Hepatic stellate cell (primary cell): ENCODE data around the gene DHPS.

Experiments
- DNase-seq: peaks from one replicate; pipeline ENCODE4 v3.0.0; 2011; ENCODE audit warnings: low spot score

Gene DHPS

DNA sequence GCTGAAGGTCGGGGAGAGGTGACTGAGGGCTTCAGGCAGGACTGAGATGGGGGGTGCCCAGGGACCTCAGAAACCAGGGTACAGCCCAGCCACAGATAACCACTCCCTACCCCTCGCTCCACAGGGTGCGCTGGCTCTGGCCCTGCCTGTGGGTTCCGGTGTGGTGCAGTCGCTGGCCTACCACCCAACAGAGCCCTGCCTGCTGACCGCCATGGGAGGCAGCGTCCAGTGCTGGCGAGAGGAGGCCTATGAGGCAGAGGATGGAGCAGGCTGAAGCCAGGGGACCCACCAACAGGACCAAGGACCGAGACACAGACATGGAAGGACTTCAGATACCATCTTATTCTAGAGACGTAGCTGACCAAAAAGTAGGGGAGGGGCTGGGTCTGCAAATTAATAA, 6.3 kb downstream of the DHPS start:
- DNase-seq = no peak

DNA sequence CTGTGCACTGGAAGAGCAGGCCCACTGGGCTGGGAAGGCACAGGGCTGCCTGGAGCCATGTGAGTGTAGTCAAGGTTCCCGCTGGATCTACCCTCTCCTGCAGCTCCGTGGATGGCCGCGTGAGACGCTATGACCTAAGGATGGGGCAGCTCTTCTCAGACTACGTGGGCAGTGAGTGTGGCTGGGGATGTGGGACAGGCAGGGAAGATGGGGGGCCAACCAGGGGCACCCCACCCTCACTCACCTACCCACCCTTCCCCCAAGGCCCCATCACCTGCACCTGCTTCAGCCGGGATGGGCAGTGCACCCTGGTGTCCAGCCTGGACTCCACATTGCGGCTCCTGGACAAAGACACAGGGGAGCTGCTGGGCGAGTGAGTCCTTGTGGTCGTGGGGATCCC, 8.9 kb downstream of the DHPS start:
- no peak for DNase-seq

DNA sequence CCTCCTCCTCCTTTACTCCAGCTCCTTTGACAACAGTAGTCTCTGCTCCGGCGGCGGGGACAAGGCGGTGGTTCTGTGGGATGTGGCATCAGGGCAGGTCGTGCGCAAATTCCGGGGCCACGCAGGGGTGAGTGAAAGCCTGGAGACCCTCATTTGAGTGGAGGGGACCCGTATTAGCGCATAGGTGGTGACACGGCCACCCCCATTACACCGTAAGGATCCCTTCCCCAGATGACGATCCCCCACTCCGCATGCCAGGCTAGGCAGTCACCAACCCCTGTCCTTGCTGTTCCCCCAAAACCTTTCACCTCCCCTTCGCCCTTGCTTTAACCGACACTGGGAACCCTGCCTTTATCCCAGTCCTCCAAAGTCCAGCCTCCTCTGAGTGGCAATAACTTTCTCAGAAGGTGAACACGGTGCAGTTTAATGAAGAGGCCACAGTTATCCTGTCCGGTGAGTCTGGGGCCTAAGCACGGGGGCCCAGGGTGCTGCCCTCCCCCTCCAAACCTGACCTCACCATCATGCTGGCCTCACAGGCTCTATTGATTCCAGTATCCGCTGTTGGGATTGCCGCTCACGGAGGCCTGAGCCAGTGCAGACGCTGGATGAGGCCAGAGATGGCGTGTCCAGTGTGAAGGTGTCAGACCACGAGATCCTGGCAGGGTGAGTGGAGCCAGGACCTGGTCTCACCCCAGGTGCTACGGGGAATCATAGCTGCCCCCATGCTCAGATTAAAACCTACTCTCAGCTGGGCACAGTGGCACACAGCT, 11.3 kb downstream of the DHPS start:
- no peak for DNase-seq

DNA sequence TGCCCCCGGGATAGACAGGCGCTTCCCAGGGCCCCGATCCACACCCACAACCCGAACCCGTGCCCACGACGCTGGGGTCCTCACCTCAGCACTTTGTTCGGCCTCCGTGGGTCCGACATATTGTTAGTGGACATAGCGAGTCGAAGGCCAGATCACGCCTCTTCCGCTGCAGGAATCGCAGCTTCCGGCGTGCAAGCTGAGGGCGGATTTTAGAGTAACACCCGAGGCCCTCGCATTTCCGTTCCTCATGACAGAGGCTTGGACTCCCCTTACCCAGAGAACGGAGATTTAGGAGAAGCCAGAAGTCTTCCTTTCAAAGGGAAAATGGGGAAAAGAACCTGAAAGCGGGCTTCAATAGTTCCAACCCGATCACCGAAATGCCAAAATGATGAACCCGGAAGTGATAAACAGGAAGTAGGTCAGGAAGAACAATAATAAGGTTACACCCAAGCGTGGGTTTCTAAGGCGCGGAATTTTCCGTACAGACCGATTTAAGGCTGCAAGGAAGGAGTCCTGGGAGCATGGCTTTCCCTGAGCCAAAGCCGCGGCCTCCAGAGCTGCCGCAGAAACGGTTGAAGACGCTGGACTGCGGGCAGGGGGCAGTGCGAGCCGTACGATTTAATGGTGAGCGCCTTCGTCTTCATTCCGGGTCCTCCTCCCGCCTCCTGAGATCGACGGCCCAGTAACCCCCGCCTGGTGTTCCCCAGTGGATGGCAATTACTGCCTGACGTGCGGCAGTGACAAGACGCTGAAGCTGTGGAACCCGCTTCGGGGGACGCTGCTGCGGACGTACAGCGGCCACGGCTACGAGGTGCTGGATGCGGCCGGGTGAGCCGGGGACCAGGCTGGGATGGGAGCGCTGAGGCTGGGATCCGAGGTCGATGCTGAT, 12.2 kb downstream of the DHPS start:
- DNase-seq = peak; percentile 90

DNA sequence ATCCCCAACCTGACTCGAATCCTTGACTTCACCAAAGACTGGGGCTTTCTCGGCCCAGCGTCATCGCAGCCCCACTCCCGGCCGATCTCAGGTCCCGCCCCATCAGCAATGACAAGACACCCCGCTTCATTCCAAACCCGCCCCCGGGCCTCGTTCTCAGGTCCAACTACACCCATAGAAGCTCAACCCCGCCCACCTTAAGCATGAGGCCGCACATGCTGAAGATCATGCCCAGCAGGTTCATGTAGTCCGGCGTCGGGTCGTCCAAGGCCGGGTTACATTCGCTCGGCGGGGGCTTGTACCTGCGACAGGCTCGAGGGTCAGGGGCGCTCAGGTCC, 12.8 kb downstream of the DHPS start:
- DNase-seq = peak; percentile 68

DNA sequence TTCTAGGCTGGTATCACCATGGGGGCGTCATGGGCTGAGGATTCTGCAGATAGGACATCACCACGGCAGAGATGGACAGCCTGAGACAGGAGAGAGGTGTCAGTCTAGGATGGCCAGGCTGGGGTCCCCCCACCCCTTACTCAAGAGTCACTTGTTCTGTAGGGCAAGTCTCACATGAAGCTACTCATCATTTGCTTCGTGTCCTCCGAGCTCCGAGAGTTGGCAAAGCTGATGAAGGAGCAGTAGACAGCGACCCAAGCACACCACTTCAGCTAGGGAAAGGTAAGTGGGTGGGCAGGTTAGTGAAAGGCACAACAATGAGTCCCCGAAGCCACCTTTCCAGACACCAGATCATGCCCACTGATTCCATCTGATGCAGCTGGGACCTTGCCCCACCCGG, 13.3 kb downstream of the DHPS start:
- DNase-seq = no peak

DNA sequence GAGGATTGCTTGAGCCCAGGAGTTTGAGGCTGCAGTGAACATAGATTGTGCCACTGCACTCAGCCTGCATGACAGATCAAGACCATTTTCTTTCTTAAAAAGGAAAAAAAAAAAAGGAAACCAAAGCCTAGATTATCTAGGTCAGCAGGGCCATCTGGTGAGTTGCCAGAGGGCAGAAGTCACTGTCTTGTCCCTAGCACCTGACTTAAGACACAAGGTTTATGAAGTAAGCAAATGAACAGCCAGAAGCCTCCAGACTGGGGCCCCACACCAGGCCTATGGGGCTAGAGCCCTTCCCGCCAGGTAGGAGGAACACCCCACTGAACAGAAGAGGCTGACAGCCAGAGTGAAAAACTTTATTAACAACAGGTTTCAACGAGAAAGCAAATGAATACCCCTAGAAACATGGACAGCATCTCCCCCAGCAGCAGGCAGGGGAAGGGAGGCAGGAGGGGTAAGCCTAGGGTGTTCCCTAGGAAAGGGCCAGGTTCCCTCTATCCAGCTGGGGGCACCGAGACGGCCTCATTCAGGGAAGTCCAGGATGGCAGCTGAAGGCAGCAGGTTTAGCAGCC, 13.9 kb downstream of the DHPS start:
- no peak for DNase-seq

DNA sequence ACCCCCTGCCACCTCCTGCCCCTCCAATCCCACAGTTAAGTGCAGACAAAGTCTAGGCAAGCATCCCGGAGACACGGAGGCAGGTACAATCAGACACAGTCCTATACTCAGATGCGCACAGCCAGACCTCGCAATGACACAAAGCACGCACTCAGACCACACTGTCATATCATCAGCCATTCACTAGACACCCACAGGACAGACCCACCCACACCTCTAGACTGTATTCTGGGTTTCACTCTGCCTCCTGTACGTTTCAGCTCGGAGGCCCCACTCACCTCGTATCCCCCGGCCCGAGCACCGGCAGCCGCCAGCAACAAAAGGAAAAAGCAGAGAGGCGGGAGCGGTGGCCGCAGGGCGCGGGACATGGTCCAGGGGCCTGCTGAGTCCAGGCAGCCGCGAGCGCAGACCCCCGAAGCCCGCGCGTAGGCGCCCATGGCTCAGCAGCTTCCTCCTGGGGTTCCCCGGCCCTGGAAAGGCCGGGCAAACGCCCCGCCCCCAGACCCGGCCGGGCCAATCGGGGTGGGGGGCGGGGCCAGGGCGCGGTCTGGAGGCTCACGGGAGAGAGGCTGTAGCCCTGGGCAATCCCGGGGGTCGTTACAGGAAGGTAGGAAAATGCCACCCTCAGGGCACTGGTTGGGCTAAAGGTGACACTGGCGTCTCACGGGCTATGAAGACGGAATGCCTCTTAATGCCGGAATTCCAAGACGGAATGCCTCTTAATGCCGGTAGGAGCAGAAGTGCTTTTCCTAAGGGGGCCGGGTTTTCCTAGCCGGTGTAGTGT, 15.2 kb downstream of the DHPS start, which contains the start of the genes MAN2B1 and WDR83:
Gene MAN2B1 (minus strand): TSS at position 478 of the 784 bp plus-strand sequence. CDS start 41 bp downstream, at position 437.
Gene WDR83 (plus strand): TSS at position 543 of the 784 bp plus-strand sequence. CDS start 2,984 bp downstream, outside the sequence.
- peak; percentile 98 for DNase-seq

DNA sequence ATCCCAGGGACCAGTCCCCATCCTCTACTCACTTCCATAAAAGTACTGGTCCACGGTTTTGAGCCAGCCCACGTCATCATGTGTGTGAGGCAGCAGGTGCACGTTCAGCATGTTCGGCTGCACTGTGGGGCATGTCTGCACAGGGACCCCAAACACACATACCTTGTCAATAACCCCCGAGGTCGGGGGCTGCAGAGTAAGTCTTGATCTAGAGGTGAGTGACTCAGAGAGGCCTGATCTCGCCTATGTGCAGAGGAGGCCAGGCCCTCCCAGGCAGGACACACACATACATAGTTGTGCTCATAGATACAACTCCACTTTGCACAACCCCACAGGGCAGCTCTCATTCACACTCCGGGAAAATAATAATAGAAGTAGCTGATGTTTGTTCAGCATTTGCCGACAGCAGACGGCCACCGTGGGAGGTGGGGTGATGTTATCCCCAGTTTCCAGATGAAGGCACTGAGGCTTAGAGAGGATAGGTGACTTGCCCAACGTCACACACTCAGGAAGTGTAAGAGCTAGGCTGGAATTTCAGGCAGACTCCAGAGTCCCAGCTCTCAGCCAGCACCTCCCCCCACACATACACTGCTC, 15.9 kb downstream of the DHPS start:
- DNase-seq = no peak

DNA sequence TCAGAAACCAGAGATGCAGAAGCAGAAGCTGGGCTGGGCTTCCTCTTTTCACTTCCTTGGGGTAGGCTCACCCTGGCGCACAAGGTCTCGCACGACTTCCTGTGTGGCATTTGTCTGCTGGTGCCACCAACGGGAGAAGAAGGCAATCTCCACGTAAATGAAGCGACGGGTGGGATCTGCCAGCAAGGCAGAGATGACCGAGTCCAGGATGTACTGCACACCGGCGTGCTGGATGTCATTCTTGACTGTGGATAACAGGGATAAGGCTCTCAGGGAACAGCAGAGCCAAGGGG, 16.5 kb downstream of the DHPS start:
- no peak for DNase-seq

DNA sequence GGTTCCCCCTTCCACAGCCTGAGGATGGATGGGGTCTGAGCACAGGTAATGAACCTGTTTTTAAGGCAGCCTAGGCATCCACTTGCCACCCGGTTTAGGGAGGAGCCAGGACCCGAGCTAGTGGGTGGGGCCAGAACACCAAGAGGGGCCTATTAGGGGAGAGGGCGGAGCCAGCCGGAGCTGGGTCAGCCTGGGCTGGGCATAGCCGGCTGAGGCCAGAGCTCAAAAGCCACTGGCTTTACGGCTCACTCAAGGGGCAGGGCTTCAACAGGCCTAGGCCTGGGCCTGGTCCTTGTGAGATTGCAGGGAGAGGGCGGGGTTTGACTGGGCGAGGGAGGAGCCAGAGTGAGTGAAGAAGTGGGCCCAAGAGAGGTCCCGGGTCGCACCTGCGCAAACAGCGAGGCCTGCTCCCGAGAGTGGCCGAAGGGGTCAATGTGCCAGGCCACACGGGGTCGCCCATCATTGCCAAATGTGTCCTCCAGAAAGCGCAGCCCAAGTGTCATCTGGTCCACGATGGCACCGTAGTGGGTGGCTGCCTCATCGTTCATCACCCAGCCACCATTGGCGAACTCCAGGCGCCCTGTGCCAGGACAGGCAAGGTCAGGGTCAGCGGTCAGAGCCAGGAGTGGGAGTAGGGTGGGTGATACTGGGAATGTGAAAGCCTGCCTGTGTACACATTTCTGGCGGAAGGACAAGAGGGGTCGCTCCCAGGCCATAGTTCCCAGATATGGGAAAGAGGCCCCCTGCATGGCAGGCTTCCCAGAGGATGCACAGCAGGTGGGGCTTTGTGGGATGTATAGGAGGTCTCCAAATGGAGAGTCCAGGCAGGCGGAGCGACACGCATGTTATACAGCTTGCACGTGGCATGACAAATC, 17.0 kb downstream of the DHPS start:
- DNase-seq = no peak

DNA sequence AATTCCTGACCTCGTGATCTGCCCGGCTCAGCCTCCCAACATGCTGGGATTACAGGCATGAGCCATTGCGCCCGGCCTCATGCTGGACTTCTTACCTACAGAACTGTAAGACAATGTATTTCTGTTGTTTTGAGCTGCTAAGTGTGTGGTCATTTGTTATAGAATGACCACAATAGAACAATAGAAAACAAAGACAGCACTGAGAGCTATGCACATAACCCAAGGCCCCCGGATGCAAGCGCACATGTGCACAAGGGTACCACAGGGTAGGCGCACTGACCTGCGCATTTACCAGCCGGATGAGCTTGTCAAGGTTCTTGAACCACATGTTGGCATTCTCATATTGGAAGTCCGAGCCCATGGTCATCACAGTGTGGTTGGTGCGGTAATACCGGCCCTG, 20.7 kb downstream of the DHPS start:
- no peak for DNase-seq

DNA sequence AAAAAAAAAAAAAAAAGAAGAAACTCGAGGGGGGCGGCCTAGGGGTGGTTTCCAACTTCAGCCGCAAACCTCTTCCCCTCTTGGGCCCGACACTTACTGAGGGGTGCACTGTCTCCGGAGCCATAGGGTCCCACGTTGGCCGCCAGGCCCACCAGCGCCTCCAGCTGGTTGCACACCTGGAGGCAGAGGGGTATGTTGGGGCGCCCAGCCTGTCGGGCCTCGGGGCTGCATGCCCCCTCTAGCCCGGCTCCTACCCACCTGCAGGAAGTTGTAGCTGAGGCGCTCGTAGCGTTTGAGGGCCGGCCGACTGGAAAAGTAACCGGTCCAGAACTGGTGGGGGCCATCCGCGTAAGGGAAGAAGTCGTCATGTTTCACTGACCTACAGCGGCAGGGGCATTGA, 23.7 kb downstream of the DHPS start:
- no peak for DNase-seq

DNA sequence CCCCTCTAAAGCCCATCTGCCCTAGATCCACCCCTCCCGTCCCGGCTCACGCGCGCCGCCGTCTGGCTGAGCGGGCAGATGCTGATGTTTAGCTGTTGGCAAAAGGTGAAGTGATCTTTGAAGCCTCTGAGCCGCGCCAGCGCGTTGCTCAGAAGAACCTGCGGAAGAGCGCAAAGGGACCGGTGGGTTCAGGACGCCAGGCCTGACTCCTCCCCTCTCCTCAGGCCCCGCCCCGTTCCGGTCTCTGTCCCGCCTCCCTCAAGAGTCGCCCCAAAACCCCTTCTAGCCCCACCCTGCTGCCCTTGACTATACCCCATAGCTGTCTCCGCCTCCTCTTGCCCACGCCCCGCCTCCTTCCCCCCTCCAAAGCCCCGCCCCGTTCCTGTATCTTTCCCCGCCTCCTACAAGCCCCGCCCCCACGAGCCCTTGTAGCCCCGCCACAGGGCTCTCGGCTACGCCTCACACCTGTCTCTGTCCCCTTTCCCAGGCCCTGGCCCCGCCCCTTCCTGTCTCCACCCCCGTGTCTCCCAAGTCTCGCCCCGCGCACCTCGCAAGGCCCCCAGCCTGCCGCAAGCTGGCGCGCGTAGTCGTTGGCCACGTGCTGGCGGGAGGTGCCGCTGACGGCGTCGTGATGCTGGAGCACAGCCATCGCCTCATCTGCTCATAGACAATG, 24.6 kb downstream of the DHPS start:
- no peak for DNase-seq

DNA sequence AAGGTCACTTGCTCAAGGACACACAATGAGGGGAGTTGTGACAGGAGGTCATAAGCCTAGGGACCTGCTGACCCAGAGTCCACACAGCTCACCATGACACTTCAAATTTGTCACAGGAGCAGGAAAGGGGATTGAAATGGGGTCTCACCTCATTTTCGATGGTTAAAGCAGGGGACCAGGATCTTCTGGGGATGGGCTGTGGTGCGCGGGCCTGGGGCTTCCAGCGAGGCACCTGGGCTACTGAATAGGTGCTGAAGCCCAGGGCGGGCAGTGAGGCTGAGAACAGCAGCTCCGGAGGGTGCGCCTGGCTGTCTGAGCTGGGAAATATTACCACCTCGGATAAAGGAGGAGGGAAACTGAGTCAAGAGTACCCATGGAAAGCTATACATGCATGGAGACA, 26.1 kb downstream of the DHPS start:
- no peak for DNase-seq

DNA sequence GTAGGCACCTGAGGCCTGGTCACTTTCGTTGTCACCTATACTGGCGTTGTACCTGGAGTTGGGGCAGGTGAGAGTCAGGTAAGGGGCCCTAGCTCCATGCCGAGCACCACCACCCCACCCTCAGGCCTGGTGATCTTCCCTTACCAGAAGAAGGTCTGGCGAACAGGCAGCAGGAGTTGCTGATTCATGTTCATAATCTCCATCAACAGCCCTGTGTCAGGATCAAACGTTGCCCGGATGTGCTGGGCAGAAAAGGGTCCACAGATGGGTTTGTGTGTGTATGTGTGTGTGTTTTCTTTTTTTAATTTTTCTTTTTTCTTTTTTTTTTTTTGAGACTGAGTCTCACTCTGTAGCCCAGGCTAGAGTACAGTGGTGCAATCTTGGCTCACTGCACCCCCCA, 29.5 kb downstream of the DHPS start:
- no peak for DNase-seq

DNA sequence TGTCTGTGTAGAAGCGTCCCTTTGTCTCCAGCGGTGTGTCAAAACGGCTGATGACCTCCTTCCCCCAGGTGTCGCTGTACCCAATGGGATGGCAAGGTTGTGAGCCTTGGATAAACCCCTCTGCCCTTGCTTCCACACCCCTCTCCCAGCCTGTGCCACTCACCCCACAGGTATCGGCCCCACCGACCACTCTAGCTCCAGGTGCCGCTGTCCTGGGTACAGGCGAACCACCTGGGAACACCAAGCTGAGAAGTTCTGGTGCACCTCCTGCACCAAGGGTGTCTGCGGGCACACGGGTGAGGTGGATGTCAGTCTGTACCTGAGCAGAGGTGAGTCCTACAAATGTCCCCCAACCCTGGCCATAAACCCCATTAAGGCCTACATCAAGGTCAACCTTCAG, 31.7 kb downstream of the DHPS start:
- DNase-seq = no peak

DNA sequence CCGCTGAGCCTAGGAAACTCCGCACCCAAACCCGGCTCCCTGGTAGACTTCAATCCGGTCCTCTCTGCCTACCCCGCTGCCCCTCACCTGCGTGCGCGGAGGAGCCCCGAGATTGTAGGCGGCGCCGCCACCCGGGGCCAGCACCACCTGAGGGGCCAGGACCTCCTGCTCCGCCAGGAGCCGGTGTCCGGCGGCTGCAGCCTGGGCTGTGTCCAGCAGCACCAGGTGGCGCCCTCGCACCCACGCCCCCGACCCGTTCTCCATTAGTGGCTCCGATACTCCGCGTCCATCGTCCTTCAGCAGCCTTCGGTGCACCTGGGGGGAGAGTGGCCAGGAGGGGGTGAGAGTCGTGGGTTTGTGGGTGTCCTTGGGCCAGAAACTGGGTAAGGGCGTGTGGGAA, 33.6 kb downstream of the DHPS start:
- peak; percentile 24 for DNase-seq

DNA sequence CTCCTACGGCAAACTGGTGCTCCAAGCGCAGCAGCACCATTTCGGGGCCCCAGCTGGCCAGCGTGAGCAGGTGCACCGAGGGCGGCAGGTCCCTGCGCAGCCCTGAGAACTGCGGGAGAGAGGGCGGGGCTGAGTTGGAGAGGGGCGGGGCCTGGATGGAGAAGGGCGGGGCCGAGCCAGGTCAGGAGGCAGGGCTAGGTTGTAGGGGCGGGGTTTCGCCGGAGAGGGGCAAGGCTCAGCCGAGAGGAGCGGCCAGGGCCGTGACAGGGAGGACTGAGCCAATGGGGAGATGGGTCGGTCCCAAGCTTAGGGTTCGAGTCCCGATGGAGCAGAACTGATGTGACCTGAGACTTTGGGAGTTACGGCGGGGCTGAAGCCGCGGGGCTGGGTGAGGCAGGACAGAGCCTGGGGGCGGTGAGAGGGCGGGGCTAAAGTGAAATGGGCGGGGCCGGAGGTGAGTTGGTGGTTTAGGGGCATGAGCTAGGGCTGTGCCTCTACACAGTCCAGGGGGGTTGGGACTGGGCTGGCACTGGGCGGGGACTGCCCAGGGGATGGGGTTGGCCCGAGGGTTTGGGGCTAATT, 34.1 kb downstream of the DHPS start:
- no peak for DNase-seq

DNA sequence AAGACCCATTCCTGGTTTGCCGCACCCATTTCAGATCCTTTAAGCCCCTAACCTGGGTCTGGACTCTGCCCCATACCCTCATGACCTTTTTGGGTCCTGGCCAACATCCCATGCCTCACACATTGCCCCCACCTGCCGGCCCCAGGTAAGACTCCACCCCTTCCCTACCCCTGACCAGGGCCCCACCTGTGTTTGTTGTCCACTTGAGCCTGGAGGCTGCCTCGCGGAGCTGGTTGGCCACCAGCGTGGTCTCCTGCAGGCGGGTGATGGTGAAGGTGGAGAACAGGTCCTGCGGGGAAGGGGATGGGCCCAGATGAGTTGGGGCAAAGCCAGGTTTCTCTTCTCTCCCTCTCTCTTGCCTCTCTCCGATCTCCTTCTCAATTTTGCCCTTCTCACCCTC, 34.6 kb downstream of the DHPS start:
- DNase-seq = no peak
